Stromal cell of bone marrow (primary cell): ENCODE measurements around the gene TSPAN11.
"Not testable (repeated sequence)": the region's sequence is repeated elsewhere in the genome, so short reads cannot be mapped to it uniquely, and the experiment has no call there.

Experiments
- DNase-seq: peaks from one replicate; pipeline ENCODE4 v3.0.0-alpha.2; 2012; ENCODE audit warnings: low read depth

The TSPAN11 gene, protein sequence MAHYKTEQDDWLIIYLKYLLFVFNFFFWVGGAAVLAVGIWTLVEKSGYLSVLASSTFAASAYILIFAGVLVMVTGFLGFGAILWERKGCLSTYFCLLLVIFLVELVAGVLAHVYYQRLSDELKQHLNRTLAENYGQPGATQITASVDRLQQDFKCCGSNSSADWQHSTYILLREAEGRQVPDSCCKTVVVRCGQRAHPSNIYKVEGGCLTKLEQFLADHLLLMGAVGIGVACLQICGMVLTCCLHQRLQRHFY

DNA sequence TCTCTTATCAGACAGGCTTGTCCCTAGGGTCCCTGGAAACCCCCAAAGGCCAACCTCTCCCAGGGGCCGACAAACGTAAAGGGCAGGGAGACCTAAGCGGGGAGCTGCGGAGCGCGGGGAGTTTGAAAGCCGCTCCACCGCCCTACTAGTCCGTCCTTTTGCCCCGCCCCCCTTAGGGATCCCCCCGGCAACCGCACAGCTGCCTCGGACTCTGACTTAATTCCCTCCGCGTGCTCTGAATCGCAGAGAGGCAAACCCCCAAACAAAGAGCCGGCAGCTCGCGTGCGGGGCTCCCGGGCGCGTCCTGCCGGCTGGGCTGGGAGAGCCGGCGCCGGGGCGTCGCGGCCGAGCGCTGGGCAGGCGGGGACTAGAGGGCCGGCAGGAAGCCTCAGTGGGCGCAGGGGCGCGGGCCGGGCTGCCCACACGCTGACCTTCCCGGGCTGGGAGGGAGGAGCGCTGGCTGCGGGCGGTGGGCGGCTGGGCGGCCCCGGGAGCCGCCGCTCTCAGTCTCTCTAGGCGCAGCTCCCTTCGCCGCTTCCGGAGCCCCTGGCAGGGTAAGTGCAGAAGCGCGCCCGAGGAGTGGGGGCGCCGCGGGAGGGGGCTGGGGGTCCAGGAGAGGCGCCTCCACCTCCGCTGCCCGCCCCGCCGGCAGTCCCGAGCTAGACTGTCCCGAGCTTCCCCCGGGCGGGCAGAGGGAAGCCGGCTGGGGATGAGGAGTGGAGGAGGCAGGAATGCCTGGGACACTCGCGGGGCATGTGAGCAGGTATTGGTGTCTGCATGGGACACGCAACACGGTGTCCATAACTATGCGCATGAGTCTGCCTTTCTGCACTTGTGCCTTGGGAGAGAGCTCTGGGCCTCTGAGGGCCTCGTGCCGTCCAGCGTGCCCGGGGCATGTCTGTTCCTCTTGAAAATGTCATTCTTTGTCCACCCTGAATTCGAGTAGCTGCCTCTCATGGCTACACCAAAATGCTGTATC is at the start of gene TSPAN11:
TSS of gene TSPAN11 (plus strand) at position 506 of the 979 bp plus-strand sequence. CDS start 27,244 bp downstream, outside the sequence.
- peak; percentile 29 for DNase-seq

GRCh38 chr12:30877105-30877875 is 49.3 kb upstream of the TSPAN11 start:
- DNase-seq, result no peak

DNA sequence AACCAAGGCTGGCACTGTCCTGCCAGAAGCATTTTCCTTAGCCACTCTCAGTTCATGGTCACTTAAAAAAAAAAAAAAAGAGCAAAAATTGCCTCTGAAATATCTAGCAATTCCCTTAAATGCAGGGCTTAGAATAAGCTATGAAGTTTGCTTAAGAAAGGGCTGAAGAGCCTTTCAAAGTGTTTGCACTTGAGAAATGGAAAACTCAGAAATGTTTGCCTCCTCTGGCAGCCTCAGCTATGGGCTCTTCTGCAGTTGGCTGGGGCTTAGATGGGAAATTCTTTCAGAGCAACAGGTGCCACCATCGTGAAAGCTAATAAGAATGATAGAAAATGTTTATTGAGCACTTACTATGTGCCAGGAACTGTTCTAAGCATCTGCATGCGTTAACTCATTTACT is 48.5 kb upstream of the TSPAN11 start:
- DNase-seq, result no peak

GRCh38 chr12:30880061-30880460 is 46.5 kb upstream of the TSPAN11 start:
- DNase-seq, result peak; percentile 35

DNA sequence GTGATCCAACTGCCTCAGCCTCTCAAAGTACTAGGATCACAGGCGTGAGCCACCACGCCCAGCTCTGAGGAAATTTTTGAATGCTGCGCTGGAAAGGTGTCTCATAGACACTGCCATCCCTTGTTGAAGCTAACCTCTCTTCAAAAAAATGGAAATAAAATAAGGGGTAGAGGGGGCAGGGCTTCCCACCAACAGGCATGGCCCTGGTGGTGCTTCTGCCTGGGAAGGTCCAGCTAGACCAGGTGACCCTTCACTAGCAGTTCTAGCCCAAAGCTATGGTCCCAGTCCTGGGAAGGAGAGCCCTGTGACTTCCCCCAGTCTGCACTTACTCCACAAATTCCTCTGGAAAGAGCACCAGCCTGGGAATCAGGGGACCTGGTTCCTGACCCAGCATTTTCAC is 45.7 kb upstream of the TSPAN11 start:
- no peak for DNase-seq

DNA sequence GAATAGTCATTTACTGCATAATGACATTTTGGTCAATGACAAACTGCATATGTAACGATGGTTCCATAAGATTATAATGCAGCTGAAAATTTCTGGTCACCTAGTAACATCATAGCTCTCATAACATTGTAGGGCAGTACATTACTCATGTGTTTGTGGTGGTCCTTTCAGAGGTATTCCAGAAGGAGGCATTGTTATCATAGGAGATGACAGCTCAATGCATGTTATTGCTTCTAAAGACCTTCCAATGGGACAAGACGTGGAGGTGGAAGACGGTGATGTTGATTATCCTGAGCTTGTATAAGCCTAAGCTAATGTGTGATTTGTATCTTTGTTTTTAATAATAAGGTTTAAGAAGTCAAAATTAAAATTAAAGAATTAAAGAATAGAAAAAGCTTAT is 43.8 kb upstream of the TSPAN11 start:
- no peak for DNase-seq

DNA sequence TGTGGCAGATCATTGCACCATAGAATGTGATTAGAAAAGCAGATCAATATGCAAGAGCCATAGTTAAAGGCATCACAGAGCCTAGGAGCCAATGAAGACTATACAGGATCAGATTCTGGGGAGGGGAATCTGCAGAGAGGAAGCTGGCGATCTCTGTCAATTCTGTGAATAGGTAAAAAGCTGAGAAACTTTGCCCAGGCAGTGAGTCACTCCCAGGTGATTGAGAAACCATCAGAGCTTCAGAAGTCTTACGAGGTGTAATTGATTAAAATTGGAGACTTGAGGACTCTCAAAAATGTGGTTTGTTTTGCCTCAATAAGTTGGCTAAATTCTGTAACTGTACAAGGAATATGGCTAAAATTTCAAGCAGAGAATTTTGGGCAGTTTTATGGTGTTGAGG is 41.7 kb upstream of the TSPAN11 start:
- no peak for DNase-seq

- DNase-seq, result no peak
These were observed 41.2 kb upstream of the TSPAN11 start for GRCh38 chr12:30885321-30885720.

DNA sequence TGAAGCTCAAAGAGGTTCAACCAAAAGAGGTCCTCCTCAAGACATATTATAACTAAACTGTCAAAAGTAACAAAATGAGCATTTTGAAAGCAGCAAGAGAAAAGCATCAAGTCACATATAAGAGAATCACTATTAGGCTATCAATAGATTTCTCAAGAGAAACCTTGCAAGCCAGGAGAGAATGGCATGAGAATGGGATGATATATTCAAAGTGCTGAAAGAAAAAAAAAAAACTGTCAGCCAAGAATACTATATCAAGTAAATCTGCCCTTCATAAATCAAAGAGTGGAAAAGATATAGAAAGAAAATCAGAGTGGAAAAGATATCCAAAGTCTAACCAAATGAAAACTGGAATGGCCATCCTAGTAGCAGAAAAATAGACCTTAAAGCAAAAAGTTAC is 39.3 kb upstream of the TSPAN11 start:
- no peak for DNase-seq

- no peak for DNase-seq
These were observed 38.3 kb upstream of the TSPAN11 start for GRCh38 chr12:30888241-30888640.

GRCh38 chr12:30894531-30894930 is 32.0 kb upstream of the TSPAN11 start:
- DNase-seq, result not testable (repeated sequence)

- peak; percentile 51 for DNase-seq
These were observed 30.1 kb upstream of the TSPAN11 start for GRCh38 chr12:30896461-30896860.

DNA sequence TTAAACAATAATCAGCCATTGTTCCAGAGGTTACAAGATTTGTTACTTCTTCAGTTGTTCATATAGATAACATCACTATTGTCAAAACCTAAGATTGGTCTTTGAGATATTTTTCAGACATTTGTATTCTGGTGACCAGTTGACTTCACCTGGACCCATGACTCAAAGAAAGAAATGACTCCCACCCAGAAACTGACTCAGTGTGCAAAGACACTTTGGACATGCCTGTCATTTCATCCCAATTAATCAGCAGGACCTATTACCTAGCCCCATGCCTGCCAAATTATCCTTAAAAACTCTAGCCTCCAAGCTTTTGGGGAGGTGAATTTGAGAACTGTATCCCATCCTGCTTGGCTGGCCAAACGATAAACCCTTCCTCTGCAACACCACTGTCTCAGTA is 27.7 kb upstream of the TSPAN11 start:
- no peak for DNase-seq

GRCh38 chr12:30900351-30900750 is 26.2 kb upstream of the TSPAN11 start:
- DNase-seq, result no peak

DNA sequence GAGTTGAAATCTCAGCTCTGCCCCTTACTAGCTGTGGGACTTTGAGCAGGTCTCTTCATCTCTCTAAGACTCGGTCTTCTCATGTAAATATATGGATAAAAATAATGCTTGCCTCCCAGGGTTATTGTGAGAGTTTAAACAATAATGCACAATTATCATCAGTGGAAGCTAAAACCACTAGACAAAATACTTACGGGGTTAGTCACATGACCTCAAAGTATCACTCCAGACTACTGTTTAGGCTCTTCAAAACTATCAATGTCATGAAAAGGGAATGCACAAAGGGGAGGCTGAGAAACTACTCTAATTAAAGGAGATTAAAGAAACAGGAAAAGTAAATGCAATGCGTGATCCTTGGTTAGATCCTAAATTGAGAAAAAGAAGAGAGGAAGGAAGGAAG is 24.5 kb upstream of the TSPAN11 start:
- no peak for DNase-seq

- DNase-seq, result no peak
These were observed 24.0 kb upstream of the TSPAN11 start for GRCh38 chr12:30902596-30902995.

GRCh38 chr12:30905463-30906009 is 21.0 kb upstream of the TSPAN11 start:
- no peak for DNase-seq

- no peak for DNase-seq
These were observed 18.3 kb upstream of the TSPAN11 start for GRCh38 chr12:30908076-30908721.

DNA sequence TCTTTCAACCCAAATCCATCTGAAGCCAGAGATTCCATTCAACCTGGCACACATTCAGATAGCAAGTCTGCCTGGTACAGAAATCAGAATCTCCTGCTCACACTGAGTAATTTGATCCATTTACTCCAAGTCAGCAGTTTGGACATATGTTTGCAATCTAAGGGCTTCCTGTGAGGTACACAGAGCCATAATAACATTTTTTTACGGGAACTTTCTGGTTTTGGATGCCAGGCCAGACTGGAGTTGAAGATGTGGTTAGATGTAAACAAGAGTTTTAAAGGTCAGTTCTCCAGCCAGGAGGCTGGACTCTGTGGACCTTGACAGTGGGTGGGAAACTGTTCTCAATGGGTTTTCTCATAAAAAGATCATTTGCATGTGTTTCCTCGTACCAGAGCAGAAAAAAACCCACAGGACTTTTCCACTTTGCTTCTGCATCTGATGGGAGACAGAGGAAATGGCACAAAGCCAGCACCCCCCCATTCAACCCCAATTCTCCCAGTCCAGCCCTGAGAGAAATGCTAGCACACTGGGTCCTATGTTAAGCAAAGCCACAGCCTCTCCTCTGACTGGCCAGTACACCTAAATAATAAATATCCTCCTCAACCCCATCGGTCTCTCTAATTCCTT is 17.7 kb upstream of the TSPAN11 start:
- DNase-seq, result peak; percentile 95

DNA sequence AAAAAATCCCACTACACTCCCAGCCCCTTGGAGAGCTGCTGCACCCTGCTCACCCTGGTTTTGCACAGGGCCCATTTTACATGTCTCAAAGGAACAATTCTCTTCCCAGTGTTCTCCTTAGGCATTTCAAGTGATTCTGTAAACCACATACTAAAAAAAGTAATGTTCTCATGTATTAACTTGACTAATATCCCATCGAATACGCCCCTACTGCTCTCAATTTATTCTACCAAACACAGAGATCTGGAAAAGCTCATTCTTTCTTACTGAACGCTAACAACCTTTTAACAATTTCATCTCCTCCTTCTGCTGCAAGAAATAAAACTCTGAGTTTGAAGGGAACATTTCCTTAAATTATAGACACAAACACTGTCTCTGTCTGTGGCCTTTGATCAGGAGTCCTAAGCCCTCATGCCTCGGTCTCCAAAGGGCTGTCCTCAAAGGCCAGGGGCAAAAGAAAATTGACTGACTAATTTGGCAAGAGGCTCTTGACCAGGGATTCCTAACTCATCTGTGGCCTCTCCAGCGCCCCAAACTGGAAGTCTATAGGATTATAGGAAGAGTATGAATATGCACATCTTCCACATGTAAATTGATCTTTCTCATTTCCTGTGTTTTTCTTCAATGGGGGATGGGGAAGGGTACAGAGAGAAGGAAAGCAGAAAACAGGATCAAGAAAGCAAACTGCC is 17.1 kb upstream of the TSPAN11 start:
- DNase-seq, result peak; percentile 36

- DNase-seq, result no peak
These were observed 16.6 kb upstream of the TSPAN11 start for GRCh38 chr12:30910038-30910350.
